ENCODE results near the gene PPIE. TPM values are rescaled to one million over a fixed set of nuclear protein-coding genes. Genes with fewer than 3 reads are reported as not detected.

Gene PPIE
- total and polyA plus RNA-seq, 2 of the 13 experiments (the other 11 are each of a cell fraction or from before 2014, with no cell fraction given) = 15.3 to 26.3 TPM

DNA sequence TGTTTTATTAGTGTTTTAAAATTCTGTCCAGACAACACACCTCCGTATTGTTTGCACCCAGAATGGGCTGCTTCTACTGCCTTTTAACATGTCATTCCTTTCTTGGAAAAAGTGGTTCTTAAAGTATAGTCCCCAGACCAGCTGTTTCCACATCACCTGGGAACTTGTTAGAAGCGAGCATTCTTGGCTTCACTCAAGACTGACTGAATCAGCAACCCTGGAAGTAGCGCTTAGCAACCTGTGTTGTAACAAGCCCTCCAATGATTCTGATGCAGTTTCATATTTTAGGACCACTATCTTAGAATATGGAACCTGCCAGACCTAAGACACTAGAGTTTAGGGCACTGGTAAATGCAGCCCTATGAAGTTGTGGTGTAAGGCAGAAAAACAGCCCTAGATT lies 6.0 kb upstream of the PPIE start:
- peaks cover 2 to 42% of the 10 kb centered on the region in 2 experiments; a peak in 4 of 5 replicates for H3K27me3 ChIP-seq (ENCODE audit: control insufficient read depth in 1 of 2, insufficient read depth in 2 of 2, low read length in 2 of 2)
- in situ Hi-C loops (cut with HindIII; ENCODE audit: extremely low pct_ligation_motif_present, low pct_unique_long_range_greater_than_20kb) = no loop called here
- WGBS (ENCODE audit: low lambda C conversion rate) = 6% methylated on average over 3 of the region's 3 CpGs
- BruUV-seq (replicated peaks) = no TSS peak
- peaks cover 8% of the 10 kb centered on the region for H3K4me1 ChIP-seq (ENCODE audit: insufficient read depth, low read length)
- no peaks in the 10 kb centered on the region for H3K79me2 ChIP-seq (ENCODE audit: insufficient read depth, low read length)
- H2AFZ ChIP-seq (ENCODE audit: low read length) = no peak overlapping the region
- POLR2A ChIA-PET = no interaction called here
- no peak for TF ChIP-seq ZNF543 (CRISPR knock-in tag; IDR thresholded peaks at IDR 0.05)
- TF ChIP-seq ZNF749 (CRISPR knock-in tag; IDR thresholded peaks at IDR 0.05; ENCODE audit: borderline replicate concordance) = no peak
- TF ChIP-seq, protein P1, sequence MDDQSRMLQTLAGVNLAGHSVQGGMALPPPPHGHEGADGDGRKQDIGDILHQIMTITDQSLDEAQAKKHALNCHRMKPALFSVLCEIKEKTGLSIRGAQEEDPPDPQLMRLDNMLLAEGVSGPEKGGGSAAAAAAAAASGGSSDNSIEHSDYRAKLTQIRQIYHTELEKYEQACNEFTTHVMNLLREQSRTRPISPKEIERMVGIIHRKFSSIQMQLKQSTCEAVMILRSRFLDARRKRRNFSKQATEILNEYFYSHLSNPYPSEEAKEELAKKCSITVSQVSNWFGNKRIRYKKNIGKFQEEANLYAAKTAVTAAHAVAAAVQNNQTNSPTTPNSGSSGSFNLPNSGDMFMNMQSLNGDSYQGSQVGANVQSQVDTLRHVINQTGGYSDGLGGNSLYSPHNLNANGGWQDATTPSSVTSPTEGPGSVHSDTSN (CRISPR knock-in tag; IDR thresholded peaks at IDR 0.05; ENCODE audit: borderline replicate concordance) = no peak
- no peak for TF ChIP-seq PLSCR1 (CRISPR knock-in tag; IDR thresholded peaks at IDR 0.05; ENCODE audit: borderline replicate concordance)
- TF ChIP-seq DNMT1 (CRISPR knock-in tag; IDR thresholded peaks at IDR 0.05) = no peak
- TF ChIP-seq, protein P2, sequence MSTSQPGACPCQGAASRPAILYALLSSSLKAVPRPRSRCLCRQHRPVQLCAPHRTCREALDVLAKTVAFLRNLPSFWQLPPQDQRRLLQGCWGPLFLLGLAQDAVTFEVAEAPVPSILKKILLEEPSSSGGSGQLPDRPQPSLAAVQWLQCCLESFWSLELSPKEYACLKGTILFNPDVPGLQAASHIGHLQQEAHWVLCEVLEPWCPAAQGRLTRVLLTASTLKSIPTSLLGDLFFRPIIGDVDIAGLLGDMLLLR (CRISPR knock-in tag; IDR thresholded peaks at IDR 0.05) = no peak
- TF ChIP-seq NFKBIZ (CRISPR knock-in tag; IDR thresholded peaks at IDR 0.05) = no peak
- no peak for TF ChIP-seq ZNF44 (CRISPR knock-in tag; IDR thresholded peaks at IDR 0.05)
- no peak for TF ChIP-seq HNRNPL (IDR thresholded peaks at IDR 0.05; ENCODE audit: low read depth, low read length)
- TF ChIP-seq ZFAT (CRISPR knock-in tag; conservative IDR thresholded peaks at IDR 0.05) = no peak
- no peak for TF ChIP-seq ZNF564 (CRISPR knock-in tag; IDR thresholded peaks at IDR 0.05)
- TF ChIP-seq MZF1 (CRISPR knock-in tag; IDR thresholded peaks at IDR 0.05; ENCODE audit: borderline replicate concordance) = no peak
- TF ChIP-seq ZSCAN12 (CRISPR knock-in tag; IDR thresholded peaks at IDR 0.05) = no peak
- TF ChIP-seq ZEB1 (IDR thresholded peaks at IDR 0.05; ENCODE audit: insufficient replicate concordance, low read depth) = no peak
- TF ChIP-seq, protein P3, sequence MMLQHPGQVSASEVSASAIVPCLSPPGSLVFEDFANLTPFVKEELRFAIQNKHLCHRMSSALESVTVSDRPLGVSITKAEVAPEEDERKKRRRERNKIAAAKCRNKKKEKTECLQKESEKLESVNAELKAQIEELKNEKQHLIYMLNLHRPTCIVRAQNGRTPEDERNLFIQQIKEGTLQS (CRISPR knock-in tag; IDR thresholded peaks at IDR 0.05) = no peak
- TF ChIP-seq XRCC5 (optimal IDR thresholded peaks at IDR 0.05; ENCODE audit: low read length) = no peak
- intact Hi-C loops (cut with micrococcal nuclease; ENCODE audit: unreplicated experiment) = no loop called here
- H3K36me3 ChIP-seq (replicated peaks in 1 of 2; ENCODE audit: control insufficient read depth in 1 of 2, insufficient read depth in 2 of 2, low read length in 2 of 2) = no peaks in the 10 kb centered on the region
- no peaks in the 10 kb centered on the region for H3K9me3 ChIP-seq (ENCODE audit: low read length)
- ATAC-seq (no peak), DNase-seq (ENCODE audit: low spot score) (no peak), FAIRE-seq (no peak)
- CTCF ChIA-PET (ENCODE audit: low intra/inter-chr PET ratio, low total read pairs) = no interaction called here
- H3K27ac ChIP-seq (ENCODE audit: extremely low read length, insufficient read depth, low read length) = no peak overlapping the region
- no peak overlapping the region for H3K4me3 ChIP-seq (replicated peaks in 1 of 3; ENCODE audit: insufficient read depth in 1 of 3, low read depth in 2 of 3, low read length in 3 of 3)
- H4K20me1 ChIP-seq (ENCODE audit: insufficient read depth, low read length) = no peaks in the 10 kb centered on the region
- no peak overlapping the region for H3K9ac ChIP-seq (ENCODE audit: insufficient read depth, low read depth, low read length)
- no peak overlapping the region for H3K4me2 ChIP-seq (ENCODE audit: low read depth, low read length)
